Right forelimb (tissue), 1 donor: ENCODE data around the gene PDCL3.
A peak's percentile ranks its signal among the peaks of the same experiment; 100 is the strongest.

ENCODE experiments used
- DNase-seq: peaks from one replicate; pipeline ENCODE4 v3.0.0-alpha.2; 2018

Gene PDCL3

DNA sequence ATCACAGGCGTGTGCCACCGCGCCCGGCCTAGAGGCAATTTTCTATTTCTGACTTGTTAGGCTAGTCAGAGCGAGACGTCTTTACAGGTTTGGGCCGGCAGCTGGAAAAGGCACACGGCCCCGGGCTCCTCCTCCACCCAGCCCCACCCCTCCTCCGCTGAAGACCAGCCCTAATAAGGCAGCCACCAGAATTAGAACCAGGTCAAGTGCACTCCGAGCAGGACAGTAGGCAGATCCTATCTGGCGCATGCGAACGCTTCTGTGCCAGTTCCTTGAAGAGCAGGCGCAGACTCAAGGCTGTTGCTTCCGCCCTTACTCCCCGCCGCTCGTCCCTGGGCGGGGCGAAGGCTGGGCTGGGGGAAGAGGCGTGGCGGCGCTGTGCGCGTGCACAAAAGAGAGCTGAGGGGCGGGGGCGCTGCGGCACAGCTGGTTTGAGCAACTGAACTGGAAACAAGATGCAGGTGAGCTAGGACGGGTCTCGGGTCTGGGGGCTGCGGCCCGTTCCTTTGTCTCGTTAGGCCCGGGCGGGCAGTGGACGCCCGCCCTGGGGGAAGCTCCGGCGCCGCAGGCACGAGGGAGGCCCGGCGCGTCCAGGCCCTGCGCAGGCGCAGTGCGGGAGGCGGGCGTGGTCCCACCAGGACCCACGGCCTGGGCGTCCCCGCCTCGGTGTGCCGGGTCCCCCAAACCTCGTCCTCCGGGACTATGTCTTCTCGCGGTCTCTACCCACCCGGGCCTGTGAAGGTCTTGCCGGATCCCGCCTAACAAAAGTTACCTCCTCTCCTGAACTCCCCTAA, at the start of gene PDCL3:
TSS of gene PDCL3 (plus strand) at position 381 of the 794 bp plus-strand sequence. CDS start at position 456, 75 bp downstream.
- DNase-seq: peak; percentile 96

DNA sequence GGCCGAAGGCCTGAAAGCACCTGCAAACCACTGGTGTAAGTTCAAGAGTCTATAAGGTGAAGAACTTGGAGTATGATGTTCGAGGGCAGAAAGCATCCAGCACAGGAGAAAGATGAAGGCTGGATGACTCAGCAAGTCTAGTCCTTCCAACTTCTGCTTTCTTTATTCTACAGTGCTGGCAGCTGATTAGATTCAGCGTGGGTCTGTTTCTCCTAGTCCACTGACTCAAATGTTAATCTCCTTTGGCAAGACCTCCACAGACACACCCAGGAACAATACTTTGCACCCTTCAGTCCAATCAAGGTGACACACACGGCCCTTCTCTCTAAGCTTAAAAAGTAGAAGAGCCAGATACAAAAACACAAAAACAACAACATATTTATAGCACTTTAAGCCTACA, 49.1 kb upstream of the PDCL3 start:
- DNase-seq: no peak

DNA sequence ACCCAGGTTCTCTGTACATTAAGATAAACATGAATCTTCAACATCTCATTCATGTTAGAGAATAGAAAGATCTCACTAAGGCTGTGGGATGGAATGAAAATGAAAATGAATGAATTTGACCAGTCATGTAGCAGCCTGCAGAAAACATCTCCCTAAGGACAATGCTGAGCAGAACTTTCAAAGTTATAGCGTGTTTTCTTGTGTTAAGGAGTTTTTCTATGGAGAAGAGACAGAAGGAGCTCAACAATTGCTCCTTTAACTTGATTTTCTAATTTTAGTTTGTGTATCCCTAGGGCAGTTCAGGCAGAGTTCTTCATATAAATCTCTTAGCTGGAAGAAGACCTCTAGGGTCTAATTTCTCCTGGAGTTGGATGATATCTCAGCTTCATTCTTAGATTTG, 45.2 kb upstream of the PDCL3 start:
- no peak for DNase-seq

DNA sequence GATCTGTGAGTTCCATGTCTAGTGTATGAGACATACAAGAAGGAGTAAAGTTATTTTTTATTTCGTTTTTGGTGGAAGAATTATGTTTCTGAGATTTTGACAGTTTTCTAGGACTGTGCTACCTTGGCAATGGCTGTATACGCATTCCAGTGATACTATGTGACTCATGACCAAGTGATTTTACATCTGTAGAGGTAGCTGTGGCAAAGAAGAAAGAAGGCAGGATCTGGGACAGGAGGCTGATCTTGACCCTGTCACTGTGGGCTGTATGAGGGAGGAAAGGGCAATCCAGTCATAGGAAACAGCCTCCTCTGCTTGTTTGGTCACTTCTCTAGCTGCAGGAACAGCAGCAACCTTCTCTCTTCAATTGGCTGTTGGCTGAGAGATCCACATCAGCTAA, 44.0 kb upstream of the PDCL3 start:
- DNase-seq: no peak

DNA sequence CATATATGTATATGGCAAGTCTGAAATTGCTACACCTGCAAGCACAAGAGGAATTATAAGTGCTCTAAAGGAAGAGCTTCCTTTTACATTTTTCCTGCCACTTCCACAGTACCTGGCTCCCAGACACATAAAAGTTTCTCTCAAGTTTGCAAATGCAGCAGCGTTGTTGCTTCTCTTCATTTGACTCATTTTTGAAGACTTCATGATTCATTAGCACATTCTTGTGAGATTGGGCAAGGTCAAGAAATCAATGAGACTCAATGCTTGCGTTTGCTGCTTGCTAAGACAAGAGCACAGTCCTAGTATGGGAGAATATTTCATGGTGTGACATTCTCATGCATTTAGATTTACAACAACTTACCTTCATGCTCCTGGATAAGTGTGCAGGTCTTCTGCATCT, 42.6 kb upstream of the PDCL3 start:
- no peak for DNase-seq

DNA sequence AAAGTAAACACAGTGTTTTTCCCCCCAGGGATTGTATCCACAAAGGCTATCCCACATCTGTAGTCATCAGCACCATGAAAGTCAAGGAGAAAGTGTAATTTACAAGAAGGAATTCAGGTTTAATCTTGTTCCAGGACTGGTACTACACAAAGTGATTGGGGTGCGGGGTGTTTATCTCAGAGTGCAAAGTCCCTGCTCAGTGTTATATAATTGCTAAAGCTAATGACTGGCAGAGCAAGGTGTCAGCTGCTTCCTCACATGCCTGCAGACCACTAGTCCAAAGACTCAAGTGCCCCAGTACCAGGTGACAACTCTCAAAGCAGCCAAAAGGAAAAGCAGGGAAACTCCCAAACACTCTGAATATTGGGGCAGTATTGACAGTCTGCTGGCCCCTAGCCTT, 40.4 kb upstream of the PDCL3 start:
- DNase-seq: no peak

DNA sequence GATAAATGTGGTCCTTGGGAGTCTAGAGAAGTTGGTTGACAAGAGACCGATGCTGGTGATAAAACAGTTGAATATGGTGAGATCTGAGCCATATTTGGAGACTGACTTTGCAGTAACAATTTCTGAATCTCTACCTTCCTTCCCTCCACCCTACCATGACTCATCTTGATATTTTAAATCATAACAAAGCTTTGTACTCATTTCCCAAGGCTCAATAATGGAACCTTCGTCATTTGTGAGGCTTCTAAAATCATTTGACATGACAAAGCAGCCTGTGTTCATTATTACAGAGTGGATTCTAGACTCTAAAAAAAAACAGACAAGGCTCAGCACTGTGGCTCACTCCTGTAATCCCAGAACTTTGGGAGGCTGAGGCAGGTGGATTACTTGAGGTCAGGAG, 38.5 kb upstream of the PDCL3 start:
- no peak for DNase-seq

DNA sequence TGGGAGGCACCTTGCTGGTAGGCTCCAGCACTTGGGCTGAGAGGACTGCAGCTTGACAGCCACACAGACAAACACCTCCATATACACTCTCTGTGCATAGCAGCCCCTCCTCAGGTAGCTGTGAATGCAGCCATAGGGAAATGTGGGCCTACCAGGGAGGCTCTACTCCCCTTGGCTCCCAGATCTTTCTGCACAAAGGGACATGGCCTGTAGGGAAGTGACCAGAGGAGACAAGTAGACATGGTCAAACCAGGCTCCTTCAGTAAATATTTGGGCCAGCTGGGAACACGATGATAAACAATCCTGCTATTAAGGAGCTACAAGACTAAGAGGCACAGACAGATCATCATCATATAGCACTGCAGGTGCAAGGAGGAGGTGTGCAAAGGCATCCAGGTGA, 35.9 kb upstream of the PDCL3 start:
- no peak for DNase-seq

DNA sequence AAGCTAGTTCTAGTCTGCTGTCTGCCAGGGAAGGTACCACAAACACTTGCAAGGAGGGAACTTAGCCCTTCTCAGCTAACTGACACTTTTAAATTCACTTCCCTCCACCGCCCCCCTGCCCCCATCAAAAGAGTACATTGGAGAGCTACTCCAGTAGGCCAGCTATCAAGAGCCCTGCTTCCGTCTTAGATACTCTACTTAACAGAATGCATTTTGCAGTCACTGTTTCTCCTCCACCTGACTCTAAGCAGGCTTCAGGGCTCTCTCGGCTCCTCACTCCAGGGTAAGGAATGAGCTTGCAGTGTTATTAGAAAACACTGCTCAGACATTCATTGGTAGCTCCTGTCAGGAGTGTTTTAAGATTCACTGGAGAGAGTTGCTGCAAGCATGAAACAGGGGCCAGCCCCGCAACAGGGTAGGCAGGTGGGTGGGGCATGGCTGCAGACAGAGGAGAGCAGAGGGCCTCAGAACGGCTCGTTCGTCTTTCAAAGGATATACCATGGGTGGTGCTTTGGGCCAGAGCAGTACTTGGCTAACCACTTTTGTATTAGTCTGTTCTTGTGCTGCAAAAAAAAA, 35.3 kb upstream of the PDCL3 start:
- no peak for DNase-seq

DNA sequence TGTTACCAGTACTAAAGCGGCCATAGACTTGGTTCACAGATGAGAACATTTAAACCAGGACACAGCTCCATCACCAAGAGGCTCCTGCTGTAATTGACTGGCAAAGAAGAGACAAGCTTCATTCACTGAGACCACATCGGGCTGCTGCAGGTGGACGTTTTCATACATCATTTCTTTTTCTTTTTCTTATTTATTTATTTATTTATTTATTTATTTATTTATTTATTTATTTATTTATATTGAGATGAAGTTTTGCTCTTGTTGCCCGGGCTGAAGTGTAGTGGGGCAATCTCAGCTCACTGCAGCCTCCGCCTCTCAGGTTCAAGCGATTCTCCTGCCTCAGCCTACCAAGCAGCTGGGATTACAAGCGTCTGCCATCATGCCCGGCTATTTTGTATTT, 33.6 kb upstream of the PDCL3 start:
- no peak for DNase-seq

DNA sequence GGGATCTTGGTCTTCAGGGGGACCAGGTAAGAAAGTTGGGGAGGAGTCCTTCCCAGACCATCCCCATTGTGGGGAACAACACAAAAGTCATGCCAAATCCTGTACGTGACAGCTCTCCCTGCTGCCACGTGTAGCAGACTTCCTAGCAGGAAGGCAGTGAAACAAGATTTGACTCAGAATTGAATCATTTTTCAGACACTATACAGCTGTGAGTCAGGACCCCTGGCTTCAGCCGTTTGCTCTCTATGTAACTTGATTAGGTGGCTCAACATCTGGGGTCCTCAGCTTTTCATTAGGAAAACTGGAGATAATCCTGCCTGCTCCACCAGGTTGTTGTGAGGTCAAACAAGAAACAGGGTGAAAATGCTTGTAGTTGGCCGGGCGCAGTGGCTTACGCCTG, 32.9 kb upstream of the PDCL3 start:
- no peak for DNase-seq

DNA sequence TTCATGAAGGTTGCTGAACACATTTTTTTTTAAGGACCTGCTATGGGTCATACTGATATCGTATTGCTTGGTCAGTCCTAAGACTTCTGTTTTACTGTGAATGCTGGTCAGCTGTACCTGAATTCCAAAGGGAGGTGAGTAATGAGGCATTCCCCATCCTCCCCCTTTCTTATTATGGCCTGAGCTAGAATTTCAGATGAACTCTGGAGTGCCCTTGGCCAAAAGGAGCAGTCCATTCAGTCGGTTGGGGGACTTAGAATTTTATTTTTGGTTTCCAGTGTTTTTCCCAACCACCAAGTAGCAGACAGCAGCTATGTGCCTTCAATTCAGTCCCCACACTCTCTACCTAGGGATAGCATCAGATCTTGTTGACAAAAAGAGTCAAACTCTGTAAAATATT, 26.9 kb upstream of the PDCL3 start:
- DNase-seq: no peak

DNA sequence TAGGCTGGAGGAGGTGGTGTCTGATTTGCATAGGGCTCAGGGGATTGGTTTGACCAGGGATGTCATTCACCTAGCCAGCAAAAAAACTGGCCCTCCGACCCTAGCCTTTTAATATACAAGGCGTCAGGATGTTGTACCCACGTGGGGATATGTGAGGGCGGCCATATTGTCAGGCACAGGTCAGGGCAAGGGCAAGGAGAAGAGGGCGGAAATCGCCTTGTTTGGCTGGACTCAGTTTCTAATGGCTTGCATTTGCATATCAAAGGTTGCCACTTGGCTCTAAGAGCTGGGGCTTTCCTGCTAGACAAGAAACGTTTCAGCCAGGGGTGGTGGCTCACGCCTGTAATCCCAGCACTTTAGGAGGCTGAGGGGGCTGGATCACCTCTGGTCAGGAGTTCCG, 24.9 kb upstream of the PDCL3 start:
- DNase-seq: no peak

DNA sequence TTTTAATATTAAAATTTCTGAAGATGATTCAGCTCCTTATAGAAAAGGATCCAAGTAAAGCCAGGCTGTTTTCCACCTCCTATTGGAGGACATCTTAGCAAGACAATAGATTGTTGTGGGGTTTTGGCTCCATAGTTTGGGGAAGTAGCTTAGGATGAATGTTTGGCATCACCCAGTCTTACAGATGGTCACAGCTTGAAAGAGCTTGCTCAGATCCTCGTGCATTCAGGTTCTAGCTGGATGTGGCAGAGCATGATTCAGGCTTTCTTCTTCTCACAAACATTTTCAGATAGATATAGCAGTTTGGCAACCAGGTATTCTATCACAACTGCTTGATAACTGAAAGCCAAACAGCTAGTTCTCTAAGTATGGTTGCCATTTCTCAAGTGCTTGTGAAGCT, 23.6 kb upstream of the PDCL3 start:
- no peak for DNase-seq

DNA sequence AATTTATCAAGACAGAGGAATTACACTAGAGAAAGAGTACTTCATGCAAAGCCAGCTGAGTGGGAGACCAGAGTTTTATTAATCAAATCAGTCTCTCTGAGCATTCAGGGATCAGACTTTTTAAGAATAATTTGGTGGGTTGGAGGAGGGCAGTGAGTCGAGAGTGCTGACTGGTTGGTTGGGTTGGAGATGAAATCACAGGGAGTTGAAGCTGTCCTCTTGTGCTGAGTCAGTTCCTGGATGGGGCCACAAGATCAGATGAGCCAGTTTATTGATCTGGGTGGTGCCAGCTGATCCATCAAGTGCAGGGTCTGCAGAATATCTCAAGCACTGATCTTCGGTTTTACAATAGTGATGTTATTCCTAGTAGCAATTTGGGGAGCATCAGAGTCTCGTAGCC, 21.4 kb upstream of the PDCL3 start:
- DNase-seq: no peak

DNA sequence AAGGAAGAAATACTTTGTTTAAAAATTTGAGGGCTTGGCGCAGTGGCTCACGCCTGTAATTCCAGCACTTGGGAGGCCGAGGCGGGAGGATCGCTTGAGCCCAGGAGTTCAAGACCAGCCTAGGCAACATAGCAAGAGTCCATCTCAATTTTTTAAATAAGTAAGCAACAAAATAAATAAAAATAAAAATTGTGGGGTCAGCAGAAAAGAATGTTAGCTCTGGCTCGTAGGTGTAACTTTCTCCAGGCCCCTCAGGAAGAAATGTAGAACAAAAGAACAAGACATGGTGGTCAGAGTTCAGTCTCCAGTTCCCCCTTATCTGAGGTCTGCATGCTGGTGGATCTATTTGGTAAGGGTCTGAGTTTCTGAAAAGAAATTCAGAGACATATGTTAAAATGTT, 20.4 kb upstream of the PDCL3 start:
- no peak for DNase-seq

DNA sequence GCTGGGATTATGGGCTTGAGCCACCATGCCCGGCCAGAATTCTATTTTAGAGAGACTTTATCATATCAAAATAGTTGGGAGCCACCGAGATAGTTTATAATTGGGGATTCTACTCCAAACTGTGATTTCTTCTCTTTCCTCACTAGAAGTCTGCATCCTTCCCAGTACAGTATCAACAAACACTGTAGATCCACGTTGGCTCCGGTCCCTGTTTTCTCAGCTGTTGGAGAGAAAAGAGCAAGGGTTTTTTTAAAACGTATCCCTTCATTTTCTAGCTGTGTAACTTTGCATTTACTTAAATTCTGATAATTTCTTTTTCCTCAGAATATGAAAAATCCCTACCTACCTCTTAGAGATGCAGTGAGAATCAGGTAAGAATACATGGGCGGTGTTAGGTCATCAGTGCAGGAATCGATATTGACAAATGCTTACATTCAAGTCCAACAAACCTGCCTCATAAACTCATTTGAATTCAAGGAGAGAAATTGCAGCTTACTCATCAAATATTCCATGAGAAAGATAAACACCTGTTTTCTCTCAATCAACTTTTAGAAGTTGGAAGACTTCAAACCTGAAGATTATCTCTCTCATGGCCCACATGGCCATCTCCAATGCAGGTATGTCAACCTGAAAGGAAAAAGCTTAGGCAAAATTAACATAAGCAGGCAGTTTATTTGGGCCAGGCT, 17.7 kb upstream of the PDCL3 start:
- no peak for DNase-seq

DNA sequence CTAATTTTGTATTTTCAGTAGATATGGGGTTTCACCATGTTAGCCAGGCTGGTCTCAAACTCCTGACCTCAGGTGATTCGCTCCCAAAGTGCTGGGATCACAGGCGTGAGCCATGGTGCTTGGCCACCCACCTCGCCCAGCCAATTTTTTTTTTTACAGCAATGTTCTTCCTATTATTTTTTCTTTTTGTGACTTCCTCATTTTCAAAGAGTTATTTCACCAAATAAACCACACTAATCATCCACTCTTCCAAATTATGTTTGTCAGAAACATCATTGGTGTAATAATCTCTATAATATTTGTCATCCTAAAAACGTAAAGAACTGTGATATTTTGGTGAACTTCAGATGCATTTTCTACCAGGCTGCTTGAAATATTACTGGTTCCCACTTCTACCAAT, 16.3 kb upstream of the PDCL3 start:
- no peak for DNase-seq

DNA sequence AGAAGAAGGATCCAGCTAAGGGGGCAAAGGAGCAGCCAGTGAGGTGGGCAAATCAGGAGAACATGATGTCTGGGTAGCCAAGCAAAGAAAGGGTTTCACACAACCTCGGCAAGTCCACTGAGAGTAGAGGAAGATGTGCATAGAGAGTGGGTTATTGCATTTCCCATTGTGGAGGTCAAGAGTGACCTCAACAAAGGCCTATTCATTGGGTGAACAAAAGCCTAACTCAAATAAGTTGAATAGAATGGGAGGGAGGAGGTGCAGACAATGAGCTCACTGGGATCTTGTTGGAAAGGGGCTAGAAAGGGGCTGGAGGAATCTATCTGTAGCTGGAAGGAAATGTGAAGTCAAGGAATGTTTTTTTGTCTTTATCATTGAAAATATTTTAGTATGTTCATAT, 14.0 kb upstream of the PDCL3 start:
- DNase-seq: no peak

DNA sequence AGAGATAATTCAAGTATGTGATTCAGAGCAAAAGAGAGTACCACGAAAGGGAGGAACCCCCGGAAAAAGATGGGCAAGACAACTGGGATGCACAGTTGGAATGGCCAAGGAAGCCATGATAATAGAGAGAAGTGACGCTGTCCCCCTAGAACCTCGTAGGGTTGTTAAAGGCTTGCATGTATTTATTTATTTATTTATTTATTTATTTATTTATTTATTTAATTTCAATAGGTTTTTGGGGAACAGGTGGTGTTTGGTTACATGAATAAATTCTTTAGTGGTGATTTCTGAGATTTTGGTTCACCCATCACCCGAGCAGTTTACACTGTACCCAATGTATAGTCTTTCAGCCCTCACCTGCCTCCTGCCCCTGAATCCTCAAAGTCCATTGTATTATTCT, 11.5 kb upstream of the PDCL3 start:
- no peak for DNase-seq

DNA sequence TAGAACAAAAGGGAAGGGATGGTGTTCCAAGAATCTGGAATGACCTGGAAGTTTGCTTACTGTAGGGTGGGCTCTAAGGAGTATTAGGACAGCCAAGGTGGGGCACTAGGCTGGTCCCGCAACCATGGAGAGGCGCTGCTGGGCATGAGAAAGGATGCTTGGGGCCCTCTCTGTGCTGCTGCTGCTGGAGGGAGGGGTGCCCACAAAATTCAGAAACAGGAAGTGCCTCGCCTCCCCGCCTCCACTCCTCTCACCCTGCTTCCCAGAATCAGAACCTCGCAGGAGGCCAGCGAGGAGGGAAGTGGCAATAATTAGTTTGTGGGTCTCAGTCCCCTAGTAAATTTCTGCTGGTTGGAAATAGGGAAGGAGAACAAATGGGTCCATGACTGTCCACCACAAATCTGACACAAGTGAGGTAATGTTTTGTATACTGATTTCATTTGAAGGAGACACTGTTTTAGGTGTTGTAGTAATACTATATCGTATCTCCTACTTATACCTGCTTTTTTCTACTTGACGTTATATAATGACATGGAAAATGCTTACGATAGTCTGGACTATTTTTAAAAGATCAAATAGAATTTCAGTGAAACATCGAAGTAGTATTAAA, 7.9 kb upstream of the PDCL3 start:
- no peak for DNase-seq

DNA sequence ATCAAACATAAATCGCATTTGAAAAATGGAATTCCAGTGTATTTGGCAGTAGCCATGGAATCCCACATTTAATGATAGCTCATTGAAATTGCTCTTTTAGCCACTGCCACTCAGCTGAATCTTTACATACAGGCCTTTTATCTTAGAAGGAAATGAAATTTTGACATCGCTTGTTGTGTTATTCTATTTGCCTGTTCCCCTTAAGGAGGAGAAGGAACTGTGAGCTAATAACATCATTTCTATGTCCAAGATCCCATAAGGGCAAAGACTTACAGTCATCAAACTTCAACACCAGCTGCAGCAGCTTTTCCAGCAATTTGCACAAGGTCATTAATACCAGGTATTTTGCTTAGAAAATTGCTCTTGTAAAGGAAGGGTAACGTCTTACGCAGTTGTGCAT, 6.0 kb upstream of the PDCL3 start:
- DNase-seq: no peak

DNA sequence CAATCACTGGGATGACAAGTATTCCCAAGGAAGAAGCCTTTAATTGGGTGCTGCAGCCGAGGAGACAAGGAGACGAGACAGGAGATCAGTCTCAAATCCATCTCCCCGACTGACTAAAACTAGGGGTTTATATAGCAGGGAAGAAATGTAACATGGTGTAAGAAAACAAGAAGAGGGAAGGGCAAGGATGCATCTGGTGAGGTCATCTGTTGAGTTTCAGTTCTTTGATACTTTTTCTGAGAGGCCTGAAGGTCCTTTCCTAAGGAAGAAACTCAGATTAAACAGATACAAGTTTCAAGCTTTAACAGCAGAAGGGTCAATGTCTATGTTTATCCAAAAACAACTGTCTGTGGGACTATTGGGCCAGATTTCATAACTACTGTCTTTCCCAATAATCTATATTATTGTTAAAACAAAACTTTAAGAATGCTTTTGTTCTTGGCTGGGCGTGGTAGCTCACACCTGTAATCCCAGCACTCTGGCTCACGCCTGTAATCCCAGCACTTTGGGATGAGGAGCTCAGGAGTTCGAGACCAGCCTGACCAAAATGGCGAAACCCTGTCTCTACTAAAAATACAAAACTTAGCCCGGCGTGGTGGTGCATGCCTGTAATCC, 2.5 kb upstream of the PDCL3 start:
- no peak for DNase-seq

DNA sequence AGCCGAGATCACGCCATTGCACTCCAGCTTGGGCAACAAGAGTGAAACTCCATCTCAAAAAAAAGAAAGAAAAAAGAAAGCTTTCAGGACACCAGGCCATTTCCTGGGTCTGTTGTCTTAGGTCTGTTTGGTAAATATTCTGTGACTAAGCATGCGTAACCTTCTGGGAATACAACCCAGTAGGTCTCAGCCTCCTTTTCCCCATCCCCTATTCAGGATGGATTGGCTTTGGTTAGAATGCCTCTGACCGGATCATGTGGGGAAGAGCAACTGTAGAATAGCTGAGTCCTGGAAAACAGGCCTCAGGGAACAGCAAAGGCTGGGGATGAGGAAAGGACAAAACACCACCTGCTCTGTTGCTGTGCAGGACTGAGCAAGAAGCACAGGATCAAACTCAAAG, 1.6 kb upstream of the PDCL3 start:
- DNase-seq: no peak
